Endothelial cell of umbilical vein (primary cell): Measurements from ENCODE around the gene WNT6.

ENCODE experiments used
- EZH2 ChIP-seq: IDR thresholded peaks from 2 replicates; pipeline ENCODE4 v1.6.1; 2012; ENCODE audit warnings: borderline replicate concordance, low read depth, mild to moderate bottlenecking, moderate library complexity, low read length, inconsistent platforms; ENCODE audit not compliant: severe bottlenecking
- FOS ChIP-seq: IDR thresholded peaks from 2 replicates; pipeline ENCODE4 v1.6.1; 2011; ENCODE audit warnings: mild to moderate bottlenecking, low read length, moderate library complexity, borderline replicate concordance; ENCODE audit not compliant: insufficient read depth
- GATA2 ChIP-seq: IDR thresholded peaks from 2 replicates; pipeline ENCODE4 v1.7.0; 2011; ENCODE audit warnings: low read depth, mild to moderate bottlenecking, moderate library complexity, mixed read lengths, low read length; ENCODE audit not compliant: insufficient read length, insufficient read depth
- POLR2A ChIP-seq: IDR thresholded peaks from 2 replicates; pipeline ENCODE4 v1.6.1; 2012; ENCODE audit warnings: low read depth, mild to moderate bottlenecking, control low read depth, low read length
- POLR2AphosphoS5 ChIP-seq: IDR thresholded peaks from 2 replicates; pipeline ENCODE4 v1.6.1; 2012; ENCODE audit warnings: low read depth, mild to moderate bottlenecking, control low read depth, low read length, moderate library complexity; ENCODE audit not compliant: insufficient read depth
- TF ChIP-seq, protein P1 (sequence below): IDR thresholded peaks from 2 replicates; pipeline ENCODE4 v1.6.1; 2011; ENCODE audit not compliant: insufficient read depth, insufficient read length
- TF ChIP-seq, protein P2 (sequence below), 2 donors: IDR thresholded peaks; 1 replicate in 1 of 2; 2 replicates in 1 of 2; pipeline ENCODE4 v1.5.1; 2011; ENCODE audit warnings: low read length in 2 of 2, mild to moderate bottlenecking in 2 of 2, moderate library complexity in 2 of 2, control low read depth in 1 of 2, inconsistent platforms in 1 of 2, low read depth in 1 of 2; ENCODE audit not compliant: insufficient read depth in 1 of 2; ENCODE audit errors: extremely low read depth in 1 of 2

DNA sequence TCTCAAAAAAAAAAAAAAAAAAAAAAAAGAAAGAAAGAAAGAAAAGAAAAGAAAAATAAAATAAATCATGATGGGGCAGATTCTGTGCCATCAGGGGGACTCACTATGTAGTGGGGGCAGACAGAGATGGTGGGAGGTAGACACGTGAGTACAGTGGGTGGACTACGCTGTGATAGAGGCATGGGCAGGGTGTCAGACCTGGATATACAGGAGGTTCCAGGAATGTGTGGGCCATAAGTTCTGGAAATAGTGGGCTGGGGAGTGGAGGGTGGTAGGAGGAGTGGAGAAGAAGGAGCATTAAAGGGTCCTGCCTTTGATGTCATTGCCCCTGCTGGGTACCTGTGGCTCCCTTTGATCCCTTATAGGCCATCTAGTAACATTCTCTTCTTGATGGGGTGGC, 8.8 kb upstream of the WNT6 start:
- TF ChIP-seq, protein P1, sequence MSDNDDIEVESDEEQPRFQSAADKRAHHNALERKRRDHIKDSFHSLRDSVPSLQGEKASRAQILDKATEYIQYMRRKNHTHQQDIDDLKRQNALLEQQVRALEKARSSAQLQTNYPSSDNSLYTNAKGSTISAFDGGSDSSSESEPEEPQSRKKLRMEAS, result no peak
- TF ChIP-seq EZH2, result no peak
- TF ChIP-seq, protein P2, sequence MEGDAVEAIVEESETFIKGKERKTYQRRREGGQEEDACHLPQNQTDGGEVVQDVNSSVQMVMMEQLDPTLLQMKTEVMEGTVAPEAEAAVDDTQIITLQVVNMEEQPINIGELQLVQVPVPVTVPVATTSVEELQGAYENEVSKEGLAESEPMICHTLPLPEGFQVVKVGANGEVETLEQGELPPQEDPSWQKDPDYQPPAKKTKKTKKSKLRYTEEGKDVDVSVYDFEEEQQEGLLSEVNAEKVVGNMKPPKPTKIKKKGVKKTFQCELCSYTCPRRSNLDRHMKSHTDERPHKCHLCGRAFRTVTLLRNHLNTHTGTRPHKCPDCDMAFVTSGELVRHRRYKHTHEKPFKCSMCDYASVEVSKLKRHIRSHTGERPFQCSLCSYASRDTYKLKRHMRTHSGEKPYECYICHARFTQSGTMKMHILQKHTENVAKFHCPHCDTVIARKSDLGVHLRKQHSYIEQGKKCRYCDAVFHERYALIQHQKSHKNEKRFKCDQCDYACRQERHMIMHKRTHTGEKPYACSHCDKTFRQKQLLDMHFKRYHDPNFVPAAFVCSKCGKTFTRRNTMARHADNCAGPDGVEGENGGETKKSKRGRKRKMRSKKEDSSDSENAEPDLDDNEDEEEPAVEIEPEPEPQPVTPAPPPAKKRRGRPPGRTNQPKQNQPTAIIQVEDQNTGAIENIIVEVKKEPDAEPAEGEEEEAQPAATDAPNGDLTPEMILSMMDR (IDR thresholded peaks at IDR 0.05; ENCODE audit: extremely low read depth in 1 of 2, insufficient read depth in 1 of 2, low read depth in 1 of 2, low read length in 2 of 2), result no peak
- no peak for TF ChIP-seq POLR2AphosphoS5
- TF ChIP-seq POLR2A, result no peak
- no peak for TF ChIP-seq GATA2
- TF ChIP-seq FOS, result no peak
